Measurements from ENCODE around the gene TLR10.

DNA sequence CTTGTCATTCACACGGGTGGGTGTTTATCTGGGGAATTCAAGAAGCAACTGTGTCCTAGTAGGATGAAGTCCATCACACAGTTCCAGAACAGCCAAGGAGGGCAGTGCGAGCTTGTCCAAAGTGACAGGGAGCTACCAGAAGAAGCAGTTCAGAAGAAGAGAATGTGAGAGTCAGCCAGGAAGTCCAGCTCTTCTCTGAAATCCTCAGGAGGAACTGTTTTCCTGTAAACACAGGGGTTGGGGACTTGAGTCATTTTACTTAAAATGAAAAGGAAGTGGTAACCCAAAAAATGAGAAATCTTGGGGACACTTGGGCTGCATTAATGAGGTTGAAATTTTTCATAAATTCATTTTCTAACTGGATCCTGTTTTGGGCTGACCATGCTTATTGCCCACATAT lies 8.2 kb upstream of the TLR10 start:
- TF ChIP-seq, protein P1, sequence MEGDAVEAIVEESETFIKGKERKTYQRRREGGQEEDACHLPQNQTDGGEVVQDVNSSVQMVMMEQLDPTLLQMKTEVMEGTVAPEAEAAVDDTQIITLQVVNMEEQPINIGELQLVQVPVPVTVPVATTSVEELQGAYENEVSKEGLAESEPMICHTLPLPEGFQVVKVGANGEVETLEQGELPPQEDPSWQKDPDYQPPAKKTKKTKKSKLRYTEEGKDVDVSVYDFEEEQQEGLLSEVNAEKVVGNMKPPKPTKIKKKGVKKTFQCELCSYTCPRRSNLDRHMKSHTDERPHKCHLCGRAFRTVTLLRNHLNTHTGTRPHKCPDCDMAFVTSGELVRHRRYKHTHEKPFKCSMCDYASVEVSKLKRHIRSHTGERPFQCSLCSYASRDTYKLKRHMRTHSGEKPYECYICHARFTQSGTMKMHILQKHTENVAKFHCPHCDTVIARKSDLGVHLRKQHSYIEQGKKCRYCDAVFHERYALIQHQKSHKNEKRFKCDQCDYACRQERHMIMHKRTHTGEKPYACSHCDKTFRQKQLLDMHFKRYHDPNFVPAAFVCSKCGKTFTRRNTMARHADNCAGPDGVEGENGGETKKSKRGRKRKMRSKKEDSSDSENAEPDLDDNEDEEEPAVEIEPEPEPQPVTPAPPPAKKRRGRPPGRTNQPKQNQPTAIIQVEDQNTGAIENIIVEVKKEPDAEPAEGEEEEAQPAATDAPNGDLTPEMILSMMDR (IDR thresholded peaks at IDR 0.05), result no peak
- no peak for TF ChIP-seq POLR2AphosphoS5 (IDR thresholded peaks at IDR 0.05; ENCODE audit: insufficient read depth in 1 of 2, low read depth in 1 of 2)

Data from vagina (tissue), 2 donors.